Stimulated activated naive CD8-positive, alpha-beta T cell treated with anti-CD3 and anti-CD28 coated beads, Interleukin-15, amount 100 ng/mL, for 72 hours (primary cell): ENCODE measurements around the gene GPR26.

Experiments
- ATAC-seq: fragments of 150-1000 bp; cut with Tn5 transposase; 2 replicates; pipeline ENCODE4 v1.10.0; 2021; ENCODE audit warnings: mild to moderate bottlenecking, moderate library complexity
- DNase-seq, 2 donors: peaks; one replicate each; pipeline ENCODE4 v3.0.0; 2021 to 2022
- H3K27ac Mint-ChIP-seq, 2 donors: one replicate each; pipeline ENCODE4 v1.8.0; 2022; ENCODE audit warnings: mild to moderate bottlenecking in 2 of 2, mixed read lengths in 2 of 2, moderate library complexity in 2 of 2
- H3K27me3 Mint-ChIP-seq: one replicate; pipeline ENCODE4 v1.8.0; 2022; ENCODE audit warnings: mixed read lengths
- H3K4me1 Mint-ChIP-seq: one replicate; pipeline ENCODE4 v1.8.0; 2022; ENCODE audit warnings: mild to moderate bottlenecking, mixed read lengths
- H3K4me3 Mint-ChIP-seq, 2 donors: one replicate each; pipeline ENCODE4 v1.8.0; 2022; ENCODE audit warnings: mild to moderate bottlenecking in 2 of 2, mixed read lengths in 2 of 2, moderate library complexity in 1 of 2
- H3K9me3 Mint-ChIP-seq, 2 donors: one replicate each; pipeline ENCODE4 v1.8.0; 2022; ENCODE audit warnings: mixed read lengths in 2 of 2

Gene GPR26

GRCh38 chr10:123666318-123667236, at the start of gene GPR26:
Gene GPR26, plus strand, starts transcription at chr10:123666355. Its CDS starts 53 bp downstream, at chr10:123666408.
- no peaks in the 10 kb centered on the region for H3K4me1 Mint-ChIP-seq
- ATAC-seq: no peak
- H3K27me3 Mint-ChIP-seq: peaks cover 48% of the 10 kb centered on the region
- H3K4me3 Mint-ChIP-seq: no peak within 1 kb of the TSS
- H3K27ac Mint-ChIP-seq: no peak within 1 kb of the TSS
- no peak for DNase-seq
- peaks cover 0 to 7% of the 10 kb centered on the region in 2 donors for H3K9me3 Mint-ChIP-seq

GRCh38 chr10:123618224-123618623, 47.9 kb upstream of the GPR26 start:
- ATAC-seq (no peak), DNase-seq (no peak)
- no peaks in the 10 kb centered on the region for H3K4me1 Mint-ChIP-seq
- H3K9me3 Mint-ChIP-seq: peaks cover 0 to 4% of the 10 kb centered on the region in 2 donors
- no peak overlapping the region for H3K27ac Mint-ChIP-seq
- H3K27me3 Mint-ChIP-seq: peaks cover 7% of the 10 kb centered on the region
- H3K4me3 Mint-ChIP-seq: no peak overlapping the region

DNA sequence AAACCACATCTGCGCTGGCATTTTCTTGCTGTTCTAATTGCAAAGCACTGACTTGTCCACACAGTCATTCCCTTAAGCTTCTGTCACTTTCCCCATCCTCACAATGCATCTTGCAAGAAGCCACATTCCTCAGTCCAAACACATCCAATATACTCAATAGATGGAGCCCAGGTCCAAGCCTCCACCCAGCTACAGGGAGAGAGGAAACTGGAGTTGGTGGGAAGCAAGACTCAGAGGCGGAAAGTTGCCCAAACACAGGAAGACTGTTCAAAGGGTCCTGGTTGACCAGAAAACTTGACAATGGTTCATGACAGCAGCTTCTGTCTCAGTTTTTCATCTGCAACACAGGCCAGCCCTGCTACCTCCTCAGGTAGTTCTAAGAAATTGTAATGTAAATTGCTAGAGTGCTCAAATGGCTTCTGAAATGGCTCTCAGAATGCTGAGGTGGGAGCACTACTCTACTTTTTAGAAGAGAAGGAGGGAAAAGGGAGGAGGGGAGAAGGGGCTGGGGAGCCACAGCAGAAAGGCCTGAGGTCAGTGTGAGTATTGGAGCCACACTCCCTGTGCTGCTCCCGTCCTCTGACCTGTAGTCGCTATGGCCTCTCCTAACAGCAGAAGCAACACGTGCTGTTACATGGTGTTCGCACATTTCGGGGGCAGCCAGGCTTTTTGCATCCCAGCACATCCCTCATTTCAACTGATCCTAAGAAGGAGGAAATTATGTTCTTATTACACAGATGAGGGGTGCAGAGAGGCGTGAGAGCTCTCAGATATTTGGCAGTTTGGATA, 46.9 kb upstream of the GPR26 start:
- no peak overlapping the region for H3K27ac Mint-ChIP-seq

GRCh38 chr10:123620621-123621020, 45.5 kb upstream of the GPR26 start:
- ATAC-seq: no peak
- Mint-ChIP-seq H3K27ac (no peak overlapping the region), H3K9me3 (peaks cover 0 to 4% of the 10 kb centered on the region in 2 donors), H3K27me3 (peaks cover 15% of the 10 kb centered on the region), H3K4me1 (no peaks in the 10 kb centered on the region), H3K4me3 (no peak overlapping the region)
- no peak for DNase-seq

More for the DNA sequence above, 46.9 kb upstream of the GPR26 start:
- ATAC-seq (no peak), DNase-seq (no peak)
- Mint-ChIP-seq H3K4me1 (no peaks in the 10 kb centered on the region), H3K9me3 (peaks cover 0 to 4% of the 10 kb centered on the region in 2 donors), H3K27me3 (peaks cover 7% of the 10 kb centered on the region), H3K4me3 (no peak overlapping the region)

DNA sequence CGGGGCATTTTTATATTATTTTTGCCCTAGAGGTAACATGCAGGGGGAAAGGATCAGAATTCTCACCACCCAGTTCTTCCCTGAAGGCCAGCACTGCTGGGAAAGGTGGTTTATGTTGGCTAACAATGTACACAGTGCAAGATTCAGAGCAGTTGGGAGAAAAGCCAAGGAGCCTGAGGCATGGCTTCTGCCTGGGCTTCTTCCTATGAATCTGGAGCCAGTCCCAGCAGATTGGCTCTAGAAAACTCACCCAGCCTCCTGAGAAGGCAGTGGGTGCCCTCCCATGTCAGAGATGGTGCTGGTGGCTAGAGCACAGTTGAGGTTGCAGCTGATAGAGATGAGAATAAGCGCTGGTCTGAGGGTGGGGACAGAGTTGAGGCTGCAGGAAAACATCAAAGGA, 44.7 kb upstream of the GPR26 start:
- Mint-ChIP-seq H3K4me1 (no peaks in the 10 kb centered on the region), H3K4me3 (no peak overlapping the region), H3K9me3 (peaks cover 0 to 4% of the 10 kb centered on the region in 2 donors), H3K27me3 (peaks cover 15% of the 10 kb centered on the region), H3K27ac (no peak overlapping the region)
- DNase-seq (no peak), ATAC-seq (no peak)

DNA sequence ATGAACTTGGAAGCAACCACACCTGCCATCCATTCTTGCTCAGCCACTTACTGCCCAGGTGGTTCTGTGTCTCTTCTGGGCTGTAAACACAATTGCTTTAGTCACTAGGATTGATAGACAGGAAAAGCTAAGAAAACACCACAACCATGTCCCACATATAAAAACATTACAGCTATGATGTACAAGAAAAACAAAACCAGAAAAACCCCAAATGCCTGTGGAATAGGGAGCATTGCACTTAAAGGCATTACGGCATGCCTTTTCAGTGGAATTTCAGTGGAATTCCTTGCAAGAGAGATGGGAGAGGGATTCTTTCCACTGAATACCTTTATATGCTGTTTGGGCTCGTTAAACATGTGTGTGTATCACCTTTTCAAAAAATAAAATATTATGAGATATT, 44.2 kb upstream of the GPR26 start:
- Mint-ChIP-seq H3K27ac (no peak overlapping the region), H3K4me3 (no peak overlapping the region), H3K4me1 (no peaks in the 10 kb centered on the region), H3K27me3 (peaks cover 15% of the 10 kb centered on the region), H3K9me3 (peaks cover 0 to 4% of the 10 kb centered on the region in 2 donors)
- no peak for ATAC-seq
- DNase-seq: no peak

DNA sequence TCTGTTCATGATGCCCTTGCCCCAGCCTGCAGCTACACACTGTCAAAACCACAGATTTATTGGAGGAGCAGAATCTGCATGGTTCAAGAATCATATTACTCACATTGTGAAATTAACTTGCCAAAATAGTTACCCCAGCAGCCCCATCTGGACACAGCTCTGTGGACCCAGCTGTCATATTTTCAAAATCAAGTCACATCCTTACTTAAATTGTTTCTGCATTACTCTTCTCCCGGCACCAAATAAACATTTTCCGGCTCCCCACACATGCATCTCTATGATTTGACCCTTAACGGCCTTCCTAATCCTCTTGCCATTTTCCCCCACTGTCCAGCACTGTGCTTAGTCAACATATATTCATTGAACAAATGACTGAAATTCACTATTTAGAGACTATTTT, 43.8 kb upstream of the GPR26 start:
- Mint-ChIP-seq H3K4me1 (no peaks in the 10 kb centered on the region), H3K27me3 (peaks cover 15% of the 10 kb centered on the region), H3K27ac (no peak overlapping the region), H3K9me3 (peaks cover 0 to 4% of the 10 kb centered on the region in 2 donors), H3K4me3 (no peak overlapping the region)
- DNase-seq: no peak
- ATAC-seq: no peak

- peaks cover 15% of the 10 kb centered on the region for H3K27me3 Mint-ChIP-seq
- no peak for ATAC-seq
- no peak overlapping the region for H3K27ac Mint-ChIP-seq
- H3K9me3 Mint-ChIP-seq: peaks cover 0 to 4% of the 10 kb centered on the region in 2 donors
- no peaks in the 10 kb centered on the region for H3K4me1 Mint-ChIP-seq
- H3K4me3 Mint-ChIP-seq: no peak overlapping the region
- no peak for DNase-seq
Observed at GRCh38 chr10:123624086-123624485, 42.1 kb upstream of the GPR26 start.

- H3K4me1 Mint-ChIP-seq: no peaks in the 10 kb centered on the region
- H3K27me3 Mint-ChIP-seq: peaks cover 36% of the 10 kb centered on the region
- H3K9me3 Mint-ChIP-seq: no peaks in the 10 kb centered on the region
- H3K4me3 Mint-ChIP-seq: no peak overlapping the region
- H3K27ac Mint-ChIP-seq: no peak overlapping the region
- DNase-seq (no peak), ATAC-seq (no peak)
Observed at GRCh38 chr10:123633106-123633505, 33.0 kb upstream of the GPR26 start.

GRCh38 chr10:123633636-123634035, 32.5 kb upstream of the GPR26 start:
- Mint-ChIP-seq H3K4me1 (no peaks in the 10 kb centered on the region), H3K4me3 (no peak overlapping the region), H3K27ac (no peak overlapping the region), H3K9me3 (no peaks in the 10 kb centered on the region), H3K27me3 (peaks cover 38% of the 10 kb centered on the region)
- no peak for DNase-seq
- ATAC-seq: no peak

DNA sequence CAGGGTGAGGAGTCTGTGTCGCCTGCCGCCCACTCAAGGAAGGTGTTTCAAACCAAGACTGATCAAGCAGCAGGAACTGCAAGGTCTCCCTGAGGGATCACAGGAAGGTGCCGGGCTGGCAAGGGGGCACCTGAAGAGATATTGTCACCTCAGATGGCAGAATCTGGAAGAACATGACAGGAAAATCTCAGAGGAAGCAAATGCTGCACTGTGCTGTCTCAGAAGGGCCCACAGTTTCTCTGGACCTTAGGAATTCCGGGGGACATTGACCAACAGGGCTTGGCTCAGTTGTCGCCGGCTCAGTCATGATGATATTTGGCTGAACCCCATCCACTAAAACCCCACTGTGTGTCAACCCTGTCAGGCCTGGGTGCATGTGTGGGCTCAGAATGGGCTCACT, 31.9 kb upstream of the GPR26 start:
- no peak for ATAC-seq
- no peak overlapping the region for H3K27ac Mint-ChIP-seq
- no peaks in the 10 kb centered on the region for H3K4me1 Mint-ChIP-seq
- peaks cover 40% of the 10 kb centered on the region for H3K27me3 Mint-ChIP-seq
- no peaks in the 10 kb centered on the region for H3K9me3 Mint-ChIP-seq
- H3K4me3 Mint-ChIP-seq: no peak overlapping the region
- DNase-seq: no peak

DNA sequence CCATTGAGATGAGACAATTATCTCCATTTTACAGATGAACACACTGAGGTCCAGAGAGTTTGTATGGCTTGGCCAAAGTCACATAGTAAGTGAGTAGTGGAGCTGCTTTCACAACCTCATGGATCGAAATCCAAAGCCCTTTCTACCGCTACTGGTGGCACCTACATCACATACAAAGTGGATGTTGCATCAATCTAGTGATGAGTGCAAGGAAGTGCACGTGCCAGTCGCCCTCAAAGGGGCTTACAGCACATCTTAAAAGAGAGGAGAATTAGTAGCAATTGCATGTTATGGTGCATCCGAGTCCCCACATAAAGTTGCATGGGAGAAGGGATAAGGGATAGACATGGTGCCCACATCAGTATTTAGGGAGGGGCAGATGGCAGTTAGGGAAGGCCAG, 31.0 kb upstream of the GPR26 start:
- H3K27me3 Mint-ChIP-seq: peaks cover 49% of the 10 kb centered on the region
- H3K4me1 Mint-ChIP-seq: no peaks in the 10 kb centered on the region
- H3K9me3 Mint-ChIP-seq: no peaks in the 10 kb centered on the region
- no peak for DNase-seq
- no peak overlapping the region for H3K4me3 Mint-ChIP-seq
- ATAC-seq: no peak
- H3K27ac Mint-ChIP-seq: no peak overlapping the region

GRCh38 chr10:123635745-123636144, 30.4 kb upstream of the GPR26 start:
- Mint-ChIP-seq H3K9me3 (no peaks in the 10 kb centered on the region), H3K27me3 (peaks cover 55% of the 10 kb centered on the region), H3K27ac (no peak overlapping the region), H3K4me3 (no peak overlapping the region), H3K4me1 (no peaks in the 10 kb centered on the region)
- no peak for ATAC-seq
- no peak for DNase-seq

GRCh38 chr10:123636598-123637325, 29.4 kb upstream of the GPR26 start:
- DNase-seq: no peak
- H3K9me3 Mint-ChIP-seq: no peaks in the 10 kb centered on the region
- H3K27ac Mint-ChIP-seq: no peak overlapping the region
- ATAC-seq: no peak
- no peaks in the 10 kb centered on the region for H3K4me1 Mint-ChIP-seq
- no peak overlapping the region for H3K4me3 Mint-ChIP-seq
- H3K27me3 Mint-ChIP-seq: peaks cover 63% of the 10 kb centered on the region

- DNase-seq: no peak
- H3K27ac Mint-ChIP-seq: no peak overlapping the region
- H3K4me1 Mint-ChIP-seq: no peaks in the 10 kb centered on the region
- H3K27me3 Mint-ChIP-seq: peaks cover 67% of the 10 kb centered on the region
- no peak for ATAC-seq
- H3K9me3 Mint-ChIP-seq: no peaks in the 10 kb centered on the region
- H3K4me3 Mint-ChIP-seq: no peak overlapping the region
Observed at GRCh38 chr10:123637326-123637880, 28.8 kb upstream of the GPR26 start.
